Measurements from ENCODE around the gene SHB.

The SHB gene

GRCh38 chr9:37918665-37919170 is 150.3 kb downstream of the SHB start:
- Histone ChIP-seq H4K12ac (ENCODE audit: low read depth, low read length) (no peak overlapping the region), H3K23ac (ENCODE audit: low read length) (no peak overlapping the region), H3K4me3 (ENCODE audit: low read depth, low read length) (no peak overlapping the region), H3K14ac (ENCODE audit: low read length) (no peak overlapping the region), H2AK5ac (ENCODE audit: low read length) (no peak overlapping the region), H3K27ac (ENCODE audit: low read depth, low read length) (no peak overlapping the region), H2AFZ (ENCODE audit: insufficient read depth, low read length, poor library complexity) (no peak overlapping the region), H4K91ac (ENCODE audit: low read depth, low read length) (no peak overlapping the region), H3K9me3 (ENCODE audit: insufficient read depth, low read depth, low read length) (no peaks in the 10 kb centered on the region), H3K4me2 (ENCODE audit: low read length) (no peak overlapping the region), H3K4ac (ENCODE audit: low read depth, low read length) (no peak overlapping the region), H2BK5ac (ENCODE audit: low read depth, low read length, poor library complexity) (no peak overlapping the region), H3K4me1 (ENCODE audit: control insufficient read depth in 1 of 2, insufficient read depth in 2 of 2, low read length in 2 of 2) (peaks cover 13 to 16% of the 10 kb centered on the region in 2 experiments), H3K18ac (ENCODE audit: low read length) (no peak overlapping the region), H3K79me2 (ENCODE audit: control insufficient read depth, insufficient read depth, low read length, poor library complexity) (no peaks in the 10 kb centered on the region), H2BK120ac (ENCODE audit: insufficient read depth, low read length, poor library complexity) (no peak overlapping the region), H4K8ac (ENCODE audit: low read depth, low read length) (no peak overlapping the region), H3K79me1 (ENCODE audit: low read length) (peaks cover 3% of the 10 kb centered on the region), H2BK12ac (ENCODE audit: low read length) (no peak overlapping the region), H3K27me3 (ENCODE audit: insufficient read depth, low read length) (no peaks in the 10 kb centered on the region), H3K36me3 (ENCODE audit: control insufficient read depth in 1 of 2, insufficient read depth in 2 of 2, low read length in 2 of 2) (peaks cover 58 to 66% of the 10 kb centered on the region in 2 experiments), H3K9ac (ENCODE audit: low read length) (no peak overlapping the region)
- no peak for DNase-seq
- no CpG with 5 or more reads among the region's 6 CpGs for WGBS (ENCODE audit: extremely low coverage, insufficient coverage, insufficient read length)

GRCh38 chr9:37917801-37918664 is 151.0 kb downstream of the SHB start:
- no CpG with 5 or more reads among the region's 21 CpGs for WGBS (ENCODE audit: extremely low coverage, insufficient coverage, insufficient read length)
- Histone ChIP-seq H2BK12ac (ENCODE audit: low read length) (no peak overlapping the region), H3K23ac (ENCODE audit: low read length) (no peak overlapping the region), H3K36me3 (ENCODE audit: control insufficient read depth in 1 of 2, insufficient read depth in 2 of 2, low read length in 2 of 2) (peaks cover 53 to 59% of the 10 kb centered on the region in 2 experiments), H3K4me2 (ENCODE audit: low read length) (no peak overlapping the region), H3K27me3 (ENCODE audit: insufficient read depth, low read length) (no peaks in the 10 kb centered on the region), H2AFZ (ENCODE audit: insufficient read depth, low read length, poor library complexity) (no peak overlapping the region), H2BK5ac (ENCODE audit: low read depth, low read length, poor library complexity) (no peak overlapping the region), H3K9ac (ENCODE audit: low read length) (no peak overlapping the region), H3K9me3 (ENCODE audit: insufficient read depth, low read depth, low read length) (no peaks in the 10 kb centered on the region), H3K79me1 (ENCODE audit: low read length) (peaks cover 3% of the 10 kb centered on the region), H3K27ac (ENCODE audit: low read depth, low read length) (no peak overlapping the region), H4K12ac (ENCODE audit: low read depth, low read length) (no peak overlapping the region), H2BK120ac (ENCODE audit: insufficient read depth, low read length, poor library complexity) (no peak overlapping the region), H4K91ac (ENCODE audit: low read depth, low read length) (no peak overlapping the region), H3K18ac (ENCODE audit: low read length) (no peak overlapping the region), H3K4ac (ENCODE audit: low read depth, low read length) (no peak overlapping the region), H4K8ac (ENCODE audit: low read depth, low read length) (no peak overlapping the region), H2AK5ac (ENCODE audit: low read length) (no peak overlapping the region), H3K14ac (ENCODE audit: low read length) (no peak overlapping the region), H3K4me1 (ENCODE audit: control insufficient read depth in 1 of 2, insufficient read depth in 2 of 2, low read length in 2 of 2) (peaks cover 11 to 14% of the 10 kb centered on the region in 2 experiments), H3K79me2 (ENCODE audit: control insufficient read depth, insufficient read depth, low read length, poor library complexity) (no peaks in the 10 kb centered on the region), H3K4me3 (ENCODE audit: low read depth, low read length) (no peak overlapping the region)
- no peak for DNase-seq

GRCh38 chr9:37917313-37917731 is 151.7 kb downstream of the SHB start:
- Histone ChIP-seq H3K4me1 (ENCODE audit: control insufficient read depth in 1 of 2, insufficient read depth in 2 of 2, low read length in 2 of 2) (peaks cover 5 to 8% of the 10 kb centered on the region in 2 experiments), H3K23ac (ENCODE audit: low read length) (no peak overlapping the region), H3K4ac (ENCODE audit: low read depth, low read length) (no peak overlapping the region), H3K4me2 (ENCODE audit: low read length) (no peak overlapping the region), H4K91ac (ENCODE audit: low read depth, low read length) (no peak overlapping the region), H2BK12ac (ENCODE audit: low read length) (no peak overlapping the region), H3K79me1 (ENCODE audit: low read length) (peaks cover 3% of the 10 kb centered on the region), H2AK5ac (ENCODE audit: low read length) (no peak overlapping the region), H3K9ac (ENCODE audit: low read length) (no peak overlapping the region), H2BK120ac (ENCODE audit: insufficient read depth, low read length, poor library complexity) (no peak overlapping the region), H4K8ac (ENCODE audit: low read depth, low read length) (no peak overlapping the region), H3K4me3 (ENCODE audit: low read depth, low read length) (no peak overlapping the region), H3K14ac (ENCODE audit: low read length) (no peak overlapping the region), H2BK5ac (ENCODE audit: low read depth, low read length, poor library complexity) (no peak overlapping the region), H4K12ac (ENCODE audit: low read depth, low read length) (no peak overlapping the region), H3K79me2 (ENCODE audit: control insufficient read depth, insufficient read depth, low read length, poor library complexity) (no peaks in the 10 kb centered on the region), H3K36me3 (ENCODE audit: control insufficient read depth in 1 of 2, insufficient read depth in 2 of 2, low read length in 2 of 2) (peaks cover 53 to 55% of the 10 kb centered on the region in 2 experiments), H2AFZ (ENCODE audit: insufficient read depth, low read length, poor library complexity) (no peak overlapping the region), H3K18ac (ENCODE audit: low read length) (no peak overlapping the region), H3K9me3 (ENCODE audit: insufficient read depth, low read depth, low read length) (no peaks in the 10 kb centered on the region), H3K27ac (ENCODE audit: low read depth, low read length) (no peak overlapping the region), H3K27me3 (ENCODE audit: insufficient read depth, low read length) (no peaks in the 10 kb centered on the region)
- no CpG with 5 or more reads among the region's 8 CpGs for WGBS (ENCODE audit: extremely low coverage, insufficient coverage, insufficient read length)
- no peak for DNase-seq

GRCh38 chr9:37916471-37917312 is 152.3 kb downstream of the SHB start:
- H4K91ac ChIP-seq (ENCODE audit: low read depth, low read length): no peak overlapping the region
- peaks cover 2% of the 10 kb centered on the region for H3K79me1 ChIP-seq (ENCODE audit: low read length)
- H4K8ac ChIP-seq (ENCODE audit: low read depth, low read length): no peak overlapping the region
- no peak overlapping the region for H2BK5ac ChIP-seq (ENCODE audit: low read depth, low read length, poor library complexity)
- no peak overlapping the region for H3K18ac ChIP-seq (ENCODE audit: low read length)
- no peak overlapping the region for H3K9ac ChIP-seq (ENCODE audit: low read length)
- no peak overlapping the region for H2BK120ac ChIP-seq (ENCODE audit: insufficient read depth, low read length, poor library complexity)
- no peak overlapping the region for H3K4me3 ChIP-seq (ENCODE audit: low read depth, low read length)
- no peak overlapping the region for H3K4me2 ChIP-seq (ENCODE audit: low read length)
- H3K27me3 ChIP-seq (ENCODE audit: insufficient read depth, low read length): no peaks in the 10 kb centered on the region
- no peak overlapping the region for H3K4ac ChIP-seq (ENCODE audit: low read depth, low read length)
- H2BK12ac ChIP-seq (ENCODE audit: low read length): no peak overlapping the region
- no peak overlapping the region for H3K27ac ChIP-seq (ENCODE audit: low read depth, low read length)
- no peak overlapping the region for H2AK5ac ChIP-seq (ENCODE audit: low read length)
- no peaks in the 10 kb centered on the region for H3K9me3 ChIP-seq (ENCODE audit: insufficient read depth, low read depth, low read length)
- no peak overlapping the region for H3K23ac ChIP-seq (ENCODE audit: low read length)
- no peak overlapping the region for H4K12ac ChIP-seq (ENCODE audit: low read depth, low read length)
- no peak overlapping the region for H3K14ac ChIP-seq (ENCODE audit: low read length)
- no CpG with 5 or more reads among the region's 18 CpGs for WGBS (ENCODE audit: extremely low coverage, insufficient coverage, insufficient read length)
- no peaks in the 10 kb centered on the region for H3K79me2 ChIP-seq (ENCODE audit: control insufficient read depth, insufficient read depth, low read length, poor library complexity)
- peaks cover 49 to 52% of the 10 kb centered on the region in 2 experiments for H3K36me3 ChIP-seq (ENCODE audit: control insufficient read depth in 1 of 2, insufficient read depth in 2 of 2, low read length in 2 of 2)
- H3K4me1 ChIP-seq (ENCODE audit: control insufficient read depth in 1 of 2, insufficient read depth in 2 of 2, low read length in 2 of 2): peaks cover 1 to 2% of the 10 kb centered on the region in 2 experiments
- DNase-seq: no peak
- H2AFZ ChIP-seq (ENCODE audit: insufficient read depth, low read length, poor library complexity): no peak overlapping the region
